ENCODE data around the gene CDCA5.

DNA sequence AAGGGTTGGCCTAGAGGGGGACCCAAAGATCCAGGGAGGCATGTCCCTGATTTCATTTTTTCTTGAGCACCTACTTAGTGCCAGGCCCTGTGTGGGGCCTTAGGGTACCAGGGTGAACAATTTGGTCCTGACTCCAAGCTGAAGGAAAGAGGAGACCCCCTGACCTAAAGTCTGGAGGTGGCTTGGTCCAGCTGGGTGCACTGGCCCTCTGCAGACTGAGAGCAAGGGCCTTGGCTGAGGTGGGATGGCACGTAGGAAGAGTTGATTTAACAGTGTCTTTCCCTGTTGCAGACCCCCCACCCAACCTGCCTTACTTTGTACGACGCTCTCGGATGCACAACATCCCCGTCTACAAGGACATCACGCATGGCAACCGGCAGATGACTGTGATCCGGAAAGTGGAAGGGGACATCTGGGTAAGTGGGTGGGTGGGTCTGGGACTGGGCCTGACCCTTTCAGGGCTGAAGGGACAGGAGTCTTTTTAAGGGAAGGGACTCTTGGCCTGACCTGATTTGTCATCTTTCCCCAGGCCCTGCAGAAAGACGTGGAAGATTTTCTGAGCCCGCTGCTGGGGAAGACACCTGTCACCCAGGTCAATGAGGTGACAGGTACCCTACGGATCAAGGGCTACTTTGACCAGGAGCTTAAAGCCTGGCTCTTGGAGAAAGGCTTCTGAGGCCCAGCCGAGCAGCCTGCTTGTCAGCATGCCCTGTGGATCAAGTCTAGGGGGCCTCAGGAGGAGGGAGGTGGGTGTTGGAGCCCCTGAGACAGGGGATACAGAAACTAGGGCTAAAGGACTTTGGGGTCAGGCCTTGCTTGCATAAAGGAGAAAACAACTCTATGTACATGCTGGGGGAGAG lies 41.6 kb upstream of the CDCA5 start:
- no peak for TF ChIP-seq CTCF (IDR thresholded peaks at IDR 0.05)
- no peak for TF ChIP-seq EP300 (IDR thresholded peaks at IDR 0.05)

Measured in ovary (tissue), 3 donors.